AG04449 (cell line): ENCODE data around the gene IQCE.

ENCODE experiments used
- CTCF ChIA-PET: fragments of 350-600 bp; formaldehyde crosslinking; extraction: SDS; loops from one replicate; lab custom pipeline; 2021; ENCODE audit warnings: antibody characterized with exemption; lab: Yijun Ruan, JAX
- POLR2A ChIA-PET: fragments of 400-600, 350-600 bp; formaldehyde crosslinking; extraction: SDS; loops from one replicate; lab custom pipeline; 2020; ENCODE audit warnings: antibody characterized with exemption, inconsistent platforms; lab: Yijun Ruan, JAX
- DNase-seq: peaks from one replicate; pipeline ENCODE4 v3.0.0-alpha.2; 2010; ENCODE audit warnings: low read depth, low spot score
- H3K4me3 ChIP-seq: 2 replicates; pipeline ENCODE4 v1.5.1; 2011; ENCODE audit warnings: low read depth, mild to moderate bottlenecking, control low read depth, low read length
- TF ChIP-seq, protein P1 (sequence below): IDR thresholded peaks from one replicate; pipeline ENCODE4 v1.5.1; 2011; ENCODE audit warnings: mild to moderate bottlenecking, moderate library complexity, low read length, control low read depth, inconsistent platforms; ENCODE audit not compliant: insufficient read depth; ENCODE audit errors: missing control alignments

Gene IQCE

GRCh38 chr7:2655870-2656614, 97.3 kb downstream of the IQCE start:
- DNase-seq, result no peak
- H3K4me3 ChIP-seq, result no peak overlapping the region
- TF ChIP-seq, protein P1, sequence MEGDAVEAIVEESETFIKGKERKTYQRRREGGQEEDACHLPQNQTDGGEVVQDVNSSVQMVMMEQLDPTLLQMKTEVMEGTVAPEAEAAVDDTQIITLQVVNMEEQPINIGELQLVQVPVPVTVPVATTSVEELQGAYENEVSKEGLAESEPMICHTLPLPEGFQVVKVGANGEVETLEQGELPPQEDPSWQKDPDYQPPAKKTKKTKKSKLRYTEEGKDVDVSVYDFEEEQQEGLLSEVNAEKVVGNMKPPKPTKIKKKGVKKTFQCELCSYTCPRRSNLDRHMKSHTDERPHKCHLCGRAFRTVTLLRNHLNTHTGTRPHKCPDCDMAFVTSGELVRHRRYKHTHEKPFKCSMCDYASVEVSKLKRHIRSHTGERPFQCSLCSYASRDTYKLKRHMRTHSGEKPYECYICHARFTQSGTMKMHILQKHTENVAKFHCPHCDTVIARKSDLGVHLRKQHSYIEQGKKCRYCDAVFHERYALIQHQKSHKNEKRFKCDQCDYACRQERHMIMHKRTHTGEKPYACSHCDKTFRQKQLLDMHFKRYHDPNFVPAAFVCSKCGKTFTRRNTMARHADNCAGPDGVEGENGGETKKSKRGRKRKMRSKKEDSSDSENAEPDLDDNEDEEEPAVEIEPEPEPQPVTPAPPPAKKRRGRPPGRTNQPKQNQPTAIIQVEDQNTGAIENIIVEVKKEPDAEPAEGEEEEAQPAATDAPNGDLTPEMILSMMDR, result no peak
- ChIA-PET CTCF (interaction anchor here (1.0 to 1.7 kb wide), 2 partner anchors 11 to 15 kb away, joined by 3 to 9 read pairs; no protein-coding TSS in a partner anchor), POLR2A (no interaction called here)

GRCh38 chr7:2657208-2657607, 98.4 kb downstream of the IQCE start:
- H3K4me3 ChIP-seq, result no peak overlapping the region
- TF ChIP-seq, protein P1, result no peak
- ChIA-PET POLR2A (no interaction called here), CTCF (interaction anchor here (0.6 to 1.7 kb wide), 4 partner anchors 10 to 206 kb away, joined by 3 to 9 read pairs (median 4); no protein-coding TSS in a partner anchor)
- DNase-seq, result no peak

- TF ChIP-seq, protein P1, result no peak
- H3K4me3 ChIP-seq, result no peak overlapping the region
- ChIA-PET POLR2A (no interaction called here), CTCF (interaction anchor here (1.0 to 1.3 kb wide), 3 partner anchors 10 to 180 kb away, joined by 3 to 4 read pairs (median 4); no protein-coding TSS in a partner anchor)
- no peak for DNase-seq
Measured at GRCh38 chr7:2657920-2658671, 99.3 kb downstream of the IQCE start.

DNA sequence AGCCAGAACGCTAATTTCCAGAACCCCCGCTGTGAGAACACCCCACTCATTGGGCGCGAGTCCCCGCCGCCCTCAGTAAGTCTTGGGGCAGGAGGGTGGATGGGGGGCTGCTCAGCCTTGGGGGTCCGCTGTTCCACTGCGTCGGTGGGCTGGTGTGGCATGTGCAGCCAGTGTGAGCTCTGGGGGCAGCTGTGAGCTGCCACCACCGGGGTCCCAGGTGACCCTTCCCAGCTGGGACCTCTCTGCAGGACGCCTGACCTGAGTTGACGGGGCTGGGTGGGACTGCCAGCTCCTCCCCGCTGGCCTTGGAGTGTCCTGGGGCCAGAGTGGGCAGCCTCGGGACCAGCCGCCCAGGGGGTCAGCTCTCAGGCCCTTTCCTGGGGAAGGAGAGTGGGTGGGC, 100.2 kb downstream of the IQCE start:
- TF ChIP-seq, protein P1, result no peak
- ChIA-PET CTCF (interaction anchor here (0.6 to 2.6 kb wide), 5 partner anchors 10 to 208 kb away, joined by 3 to 13 read pairs (median 3); no protein-coding TSS in a partner anchor), POLR2A (no interaction called here)
- H3K4me3 ChIP-seq, result no peak overlapping the region
- DNase-seq, result no peak

- no peak overlapping the region for H3K4me3 ChIP-seq
- DNase-seq, result no peak
- TF ChIP-seq, protein P1, result no peak
- ChIA-PET CTCF (interaction anchor here (0.6 to 2.6 kb wide), 5 partner anchors 7 to 209 kb away, joined by 3 to 13 read pairs (median 4); no protein-coding TSS in a partner anchor), POLR2A (interaction anchor here (0.6 kb wide), 1 partner anchor 19 kb away, joined by 3 read pairs; no protein-coding TSS in a partner anchor)
Measured at GRCh38 chr7:2659556-2660358, 101.0 kb downstream of the IQCE start.
